ENCODE results near the gene SPATA32. TPM values are rescaled to one million over a fixed set of nuclear protein-coding genes. Genes with fewer than 3 reads are reported as not detected.
A peak's percentile ranks its signal among the peaks of the same experiment; 100 is the strongest.

The SPATA32 gene
- total RNA-seq, 2 donors from 2014 or later = 3.2 TPM; not detected in 1

DNA sequence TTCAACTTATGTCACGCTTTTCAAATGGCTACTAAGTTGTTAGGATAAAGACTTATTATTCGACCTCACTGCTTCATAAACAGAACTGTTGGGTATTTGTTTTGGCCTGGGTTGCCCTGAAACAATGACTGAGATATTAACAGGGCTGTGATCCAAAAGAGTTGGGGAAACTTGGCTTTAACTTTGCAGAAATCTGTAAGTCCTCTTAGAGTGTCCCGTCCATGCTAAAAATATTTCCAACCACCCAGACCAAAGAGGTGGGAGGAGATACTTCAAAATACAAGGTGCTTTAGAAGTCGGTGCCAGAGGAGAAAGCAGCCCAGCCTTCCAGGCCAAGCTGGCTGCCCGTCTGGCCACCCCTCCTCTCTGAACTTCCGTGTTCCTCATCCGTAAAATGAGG lies 16.1 kb upstream of the SPATA32 start:
- intact Hi-C loops (cut with DNase I) = loop anchor here (1.0 to 2.0 kb wide), 3 partner anchors 39 to 106 kb away; partner anchors contain the start of gene MAP3K14
- TF ChIP-seq POLR2AphosphoS5 (IDR thresholded peaks at IDR 0.05) (peak; percentile 50), POLR2A (IDR thresholded peaks at IDR 0.05) (no peak)
- TF ChIP-seq, protein P1, sequence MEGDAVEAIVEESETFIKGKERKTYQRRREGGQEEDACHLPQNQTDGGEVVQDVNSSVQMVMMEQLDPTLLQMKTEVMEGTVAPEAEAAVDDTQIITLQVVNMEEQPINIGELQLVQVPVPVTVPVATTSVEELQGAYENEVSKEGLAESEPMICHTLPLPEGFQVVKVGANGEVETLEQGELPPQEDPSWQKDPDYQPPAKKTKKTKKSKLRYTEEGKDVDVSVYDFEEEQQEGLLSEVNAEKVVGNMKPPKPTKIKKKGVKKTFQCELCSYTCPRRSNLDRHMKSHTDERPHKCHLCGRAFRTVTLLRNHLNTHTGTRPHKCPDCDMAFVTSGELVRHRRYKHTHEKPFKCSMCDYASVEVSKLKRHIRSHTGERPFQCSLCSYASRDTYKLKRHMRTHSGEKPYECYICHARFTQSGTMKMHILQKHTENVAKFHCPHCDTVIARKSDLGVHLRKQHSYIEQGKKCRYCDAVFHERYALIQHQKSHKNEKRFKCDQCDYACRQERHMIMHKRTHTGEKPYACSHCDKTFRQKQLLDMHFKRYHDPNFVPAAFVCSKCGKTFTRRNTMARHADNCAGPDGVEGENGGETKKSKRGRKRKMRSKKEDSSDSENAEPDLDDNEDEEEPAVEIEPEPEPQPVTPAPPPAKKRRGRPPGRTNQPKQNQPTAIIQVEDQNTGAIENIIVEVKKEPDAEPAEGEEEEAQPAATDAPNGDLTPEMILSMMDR (IDR thresholded peaks at IDR 0.05) = no peak
- peaks cover 5% of the 10 kb centered on the region for H3K4me1 ChIP-seq (replicated peaks)
- DNase-seq (ENCODE audit: low spot score) = peak; percentile 29
- WGBS = 10% methylated on average over 7 of the region's 7 CpGs
- H3K36me3 ChIP-seq = peaks cover 0 to under 1% of the 10 kb centered on the region in 2 donors
- H3K27me3 ChIP-seq (replicated peaks; ENCODE audit: insufficient read depth) = no peaks in the 10 kb centered on the region
- H3K9me3 ChIP-seq = no peaks in the 10 kb centered on the region
- H3K4me3 ChIP-seq = no peak overlapping the region
- peak overlapping the region; percentile 34 to 61 for H3K27ac ChIP-seq

DNA sequence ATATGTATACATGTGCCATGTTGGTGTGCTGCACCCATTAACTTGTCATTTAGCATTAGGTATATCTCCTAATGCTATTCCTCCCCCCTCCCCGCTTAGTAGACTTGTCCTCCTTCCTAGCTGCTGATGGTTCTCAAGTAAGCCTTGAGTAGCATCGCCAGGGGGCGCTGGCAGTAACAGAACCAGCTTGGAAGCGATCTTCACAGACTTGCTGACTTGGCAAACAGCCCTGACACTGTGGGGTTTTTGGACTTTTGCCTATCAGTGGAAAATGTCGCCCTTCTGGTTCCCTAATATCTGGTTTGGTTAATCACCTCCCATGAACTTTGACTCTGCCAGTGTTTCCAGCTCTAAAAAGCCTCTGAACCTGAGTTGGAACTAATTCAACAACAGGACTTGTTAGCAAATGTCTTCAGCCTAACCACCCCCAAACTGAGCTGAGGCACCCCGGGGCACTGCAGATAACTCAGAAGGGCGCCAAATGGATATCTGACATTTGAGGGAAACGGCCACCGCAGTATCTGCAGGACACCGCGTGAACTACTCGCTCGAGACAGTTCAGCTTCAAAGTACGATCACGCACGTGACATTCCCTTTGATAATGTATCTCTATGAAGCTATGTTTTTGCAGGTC lies 15.4 kb upstream of the SPATA32 start:
- TF ChIP-seq, protein P1 (IDR thresholded peaks at IDR 0.05) = peak; percentile 62 to 94 (median 88)
- TF ChIP-seq POLR2AphosphoS5 (IDR thresholded peaks at IDR 0.05) (peak; percentile 79), POLR2A (IDR thresholded peaks at IDR 0.05) (no peak)
- WGBS = 18% methylated on average over 16 of the region's 16 CpGs
- Histone ChIP-seq H3K27ac (peak overlapping the region; percentile 7 to 61), H3K36me3 (no peaks in the 10 kb centered on the region), H3K9me3 (no peaks in the 10 kb centered on the region), H3K4me3 (no peak overlapping the region), H3K4me1 (replicated peaks) (peaks cover 5% of the 10 kb centered on the region), H3K27me3 (replicated peaks; ENCODE audit: insufficient read depth) (no peaks in the 10 kb centered on the region)
- peak; percentile 93 for DNase-seq (ENCODE audit: low spot score)
- intact Hi-C loops (cut with DNase I) = loop anchor here (2.0 kb wide), 2 partner anchors 39 to 59 kb away; partner anchors contain the start of gene MAP3K14

DNA sequence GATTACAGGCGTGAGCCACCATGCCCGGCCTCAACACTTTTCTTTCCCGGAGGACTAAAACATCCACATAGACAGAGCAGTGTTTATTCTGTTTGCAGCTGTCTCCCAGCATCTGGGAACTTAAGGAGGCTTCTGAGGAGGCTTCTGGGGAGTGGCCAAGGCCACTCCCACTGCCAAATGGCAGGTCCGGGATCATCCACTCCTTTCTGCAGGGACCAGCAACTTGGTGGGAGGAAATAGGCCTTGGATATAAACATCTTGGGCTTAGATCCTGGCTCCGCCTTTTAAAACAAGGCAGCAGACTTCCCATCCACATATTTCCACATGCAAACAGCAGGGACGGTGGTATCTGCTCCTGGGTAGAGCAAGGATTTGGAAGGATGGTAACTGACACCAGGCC lies 14.1 kb upstream of the SPATA32 start:
- Histone ChIP-seq H3K27ac (no peak overlapping the region), H3K4me3 (no peak overlapping the region), H3K4me1 (replicated peaks) (peaks cover 5% of the 10 kb centered on the region), H3K27me3 (replicated peaks; ENCODE audit: insufficient read depth) (no peaks in the 10 kb centered on the region), H3K36me3 (no peaks in the 10 kb centered on the region), H3K9me3 (no peaks in the 10 kb centered on the region)
- WGBS = 51% methylated on average over 6 of the region's 6 CpGs
- TF ChIP-seq POLR2A (IDR thresholded peaks at IDR 0.05) = no peak
- no peak for TF ChIP-seq POLR2AphosphoS5 (IDR thresholded peaks at IDR 0.05)
- TF ChIP-seq, protein P1 (IDR thresholded peaks at IDR 0.05) = no peak
- intact Hi-C loops (cut with DNase I) = loop anchor here (2.0 kb wide), 2 partner anchors 41 to 57 kb away; partner anchors contain the start of gene MAP3K14
- DNase-seq (ENCODE audit: low spot score) = no peak

DNA sequence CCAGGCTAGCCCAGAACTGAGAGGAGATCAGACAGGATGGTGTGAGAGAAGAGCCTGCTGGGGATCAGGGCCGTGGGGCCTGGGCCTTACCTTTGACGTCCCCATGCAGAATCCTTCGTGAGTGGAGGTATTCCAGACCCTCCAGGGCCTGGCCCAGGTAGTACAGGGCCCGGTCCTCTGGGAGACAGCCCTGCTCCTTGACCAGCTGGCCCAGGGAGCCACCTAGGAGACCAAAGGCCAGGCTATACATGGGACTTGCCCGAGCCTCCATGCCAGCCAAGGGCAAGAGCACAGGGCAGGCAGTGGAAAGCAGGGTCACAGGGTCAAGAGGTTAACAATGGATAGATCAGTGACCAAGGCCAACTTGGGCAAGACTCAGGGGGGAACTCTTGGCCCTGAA lies 12.1 kb upstream of the SPATA32 start:
- Histone ChIP-seq H3K4me1 (replicated peaks) (peaks cover 5% of the 10 kb centered on the region), H3K36me3 (peaks cover 7 to 10% of the 10 kb centered on the region in 2 donors), H3K27me3 (replicated peaks; ENCODE audit: insufficient read depth) (no peaks in the 10 kb centered on the region), H3K9me3 (no peaks in the 10 kb centered on the region), H3K27ac (no peak overlapping the region), H3K4me3 (no peak overlapping the region)
- intact Hi-C loops (cut with DNase I) = no loop called here
- WGBS = 96% methylated on average over 5 of the region's 5 CpGs
- TF ChIP-seq POLR2AphosphoS5 (IDR thresholded peaks at IDR 0.05) (no peak), POLR2A (IDR thresholded peaks at IDR 0.05) (no peak)
- TF ChIP-seq, protein P1 (IDR thresholded peaks at IDR 0.05) = no peak
- no peak for DNase-seq (ENCODE audit: low spot score)

DNA sequence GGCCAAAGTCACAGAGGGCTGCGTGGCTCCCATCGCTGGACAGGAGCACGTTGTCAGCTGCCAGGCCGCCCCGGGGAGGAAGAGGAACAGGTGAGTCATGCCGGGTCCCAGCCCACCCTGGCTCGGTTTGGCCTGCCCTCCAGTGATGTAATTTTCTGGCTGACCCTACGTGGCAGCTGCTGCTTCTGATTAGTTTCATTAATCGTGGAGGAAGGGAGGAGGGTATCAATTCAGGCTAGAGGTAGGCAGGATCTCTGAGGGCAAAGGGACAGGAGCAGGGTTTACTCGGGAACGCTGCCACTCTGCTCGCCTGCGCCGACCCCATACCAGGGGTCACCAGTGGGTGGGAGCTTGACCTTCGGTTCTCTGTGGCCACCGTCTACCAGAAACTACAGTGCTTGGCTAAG lies 11.7 kb upstream of the SPATA32 start:
- peaks cover 7 to 10% of the 10 kb centered on the region in 2 donors for H3K36me3 ChIP-seq
- no peak for DNase-seq (ENCODE audit: low spot score)
- H3K4me3 ChIP-seq = no peak overlapping the region
- H3K27me3 ChIP-seq (replicated peaks; ENCODE audit: insufficient read depth) = no peaks in the 10 kb centered on the region
- no peak overlapping the region for H3K27ac ChIP-seq
- peaks cover 5% of the 10 kb centered on the region for H3K4me1 ChIP-seq (replicated peaks)
- WGBS = 83% methylated on average over 12 of the region's 16 CpGs
- H3K9me3 ChIP-seq = no peaks in the 10 kb centered on the region
- intact Hi-C loops (cut with DNase I) = no loop called here
- TF ChIP-seq POLR2A (IDR thresholded peaks at IDR 0.05) (no peak), POLR2AphosphoS5 (IDR thresholded peaks at IDR 0.05) (no peak)
- TF ChIP-seq, protein P1 (IDR thresholded peaks at IDR 0.05) = no peak
